OCI-LY7 (cell line): ENCODE data around the gene HES7. TPM values are rescaled to one million over a fixed set of nuclear protein-coding genes. Genes with fewer than 3 reads are reported as not detected.
A peak's percentile ranks its signal among the peaks of the same experiment; 100 is the strongest.

Experiments used
- BruUV-seq: library from RNA; stranded (reverse); fragments of 400-500 nt; replicated peaks from 2 replicates; lab custom pipeline; 2021; lab: Mats Ljungman, UMichigan
- CTCF ChIA-PET: fragments of 300-600 bp; sonication (Branson Sonifier 250); formaldehyde crosslinking; loops from one replicate; lab custom pipeline; 2022; ENCODE audit warnings: antibody characterized with exemption; ENCODE audit not compliant: unreplicated experiment; lab: Charles Lee
- POLR2A ChIA-PET: fragments of 300-600 bp; sonication (Branson Sonifier 250); formaldehyde crosslinking; loops from one replicate; lab custom pipeline; 2022; ENCODE audit warnings: antibody characterized with exemption; lab: Charles Lee
- DNase-seq: peaks from one replicate; pipeline ENCODE4 v3.0.0-alpha.2; 2015; ENCODE audit warnings: low spot score
- H2AFZ ChIP-seq: fragments of 200-600 bp; sonication (generic), shearing (Covaris generic); 2 replicates; pipeline ENCODE4 v1.6.1; 2014; ENCODE audit warnings: mild to moderate bottlenecking, antibody characterized with exemption, low read length, moderate library complexity
- H3K27ac ChIP-seq: fragments of 200-600 bp; sonication (generic); 2 replicates; pipeline ENCODE4 v1.5.1; 2014; ENCODE audit warnings: mixed run types, low read depth, mild to moderate bottlenecking, moderate library complexity, low read length, inconsistent platforms; ENCODE audit not compliant: poor library complexity, severe bottlenecking
- H3K36me3 ChIP-seq: fragments of 200-600 bp; sonication (generic); 2 replicates; pipeline ENCODE4 v1.6.1; 2014; ENCODE audit warnings: mild to moderate bottlenecking, antibody characterized with exemption, low read length, moderate library complexity, mixed read lengths; ENCODE audit not compliant: insufficient read depth
- H3K4me1 ChIP-seq: fragments of 200-600 bp; sonication (generic); 2 replicates; pipeline ENCODE4 v1.5.1; 2014; ENCODE audit warnings: mild to moderate bottlenecking, low read length; ENCODE audit not compliant: insufficient read depth, poor library complexity, severe bottlenecking
- H3K4me2 ChIP-seq: fragments of 200-600 bp; sonication (generic); 2 replicates; pipeline ENCODE4 v1.6.1; 2014; ENCODE audit warnings: mild to moderate bottlenecking, low read length
- H3K4me3 ChIP-seq: fragments of 200-600 bp; sonication (generic); 2 replicates; pipeline ENCODE4 v1.5.1; 2014; ENCODE audit warnings: mild to moderate bottlenecking, low read depth, low read length; ENCODE audit not compliant: poor library complexity, severe bottlenecking
- H3K79me2 ChIP-seq: fragments of 200-600 bp; sonication (generic); 2 replicates; pipeline ENCODE4 v1.6.1; 2016; ENCODE audit warnings: low read depth, mild to moderate bottlenecking, low read length, moderate library complexity, mixed read lengths; ENCODE audit not compliant: insufficient read depth
- H3K9me2 ChIP-seq: fragments of 200-600 bp; sonication (generic); 2 replicates; pipeline ENCODE4 v1.6.1; 2016; ENCODE audit warnings: mild to moderate bottlenecking, low read length, mixed read lengths; ENCODE audit not compliant: insufficient read depth
- H3K9me3 ChIP-seq: fragments of 200-600 bp; sonication (generic); 2 replicates; pipeline ENCODE4 v1.6.1; 2014; ENCODE audit warnings: mild to moderate bottlenecking, mixed run types, low read length, mixed read lengths
- H4K20me1 ChIP-seq: fragments of 200-600 bp; sonication (generic); 2 replicates; pipeline ENCODE4 v1.6.1; 2014; ENCODE audit warnings: mild to moderate bottlenecking, antibody characterized with exemption, low read length, moderate library complexity, mixed read lengths; ENCODE audit not compliant: insufficient read depth
- CTCF ChIP-seq: fragments of 200-600 bp; sonication (generic); conservative IDR thresholded peaks from 2 replicates; pipeline ENCODE4 v1.5.1; 2014; ENCODE audit warnings: mild to moderate bottlenecking, antibody characterized with exemption, low read length, moderate library complexity, mixed read lengths
- EZH2phosphoT487 ChIP-seq: fragments of 200-600 bp; sonication (generic); IDR thresholded peaks from 2 replicates; pipeline ENCODE4 v1.6.1; 2018; ENCODE audit warnings: low read depth, borderline replicate concordance, mild to moderate bottlenecking, mixed run types, antibody characterized with exemption, low read length, moderate library complexity, mixed read lengths
- intact Hi-C: fragments of 100-400 bp; cut with micrococcal nuclease; formaldehyde crosslinking; loops from one replicate; pipeline ENCODE4 v1.10.0; 2022; ENCODE audit not compliant: unreplicated experiment
- total RNA-seq, 2 experiments: library from RNA; depleted of rRNA in 1 of 2; stranded (reverse); fragments of >200 nt in 1 of 2; shearing (Covaris generic) in 1 of 2; gene quantifications; 2 replicates each; pipeline ENCODE4 v1.2.3, GENCODE V29; 2014 to 2022

The HES7 gene
- total RNA-seq, 2 experiments from 2014 or later = 0.44 to 5.8 TPM

- Histone ChIP-seq H3K27ac (no peak overlapping the region), H3K4me3 (peak overlapping the region; percentile 74), H2AFZ (no peak overlapping the region), H3K9me2 (no peaks in the 10 kb centered on the region), H3K4me1 (peaks cover 6% of the 10 kb centered on the region), H4K20me1 (no peaks in the 10 kb centered on the region), H3K4me2 (peak overlapping the region; percentile 79), H3K79me2 (no peaks in the 10 kb centered on the region), H3K9me3 (no peaks in the 10 kb centered on the region), H3K36me3 (0 out of 2 replicates have a peak, but pooled peaks cover 8% of the 10 kb centered on the region)
- TF ChIP-seq CTCF = no peak
- no peak for TF ChIP-seq EZH2phosphoT487
- POLR2A ChIA-PET = no interaction called here
- no peak for DNase-seq
- BruUV-seq = no TSS peak
- CTCF ChIA-PET = interaction anchor here (0.9 kb wide), 1 partner anchor 29 kb away, joined by 3 read pairs; no protein-coding TSS in a partner anchor
- intact Hi-C loops = no loop called here
Measured at GRCh38 chr17:8080799-8081219, 43.1 kb downstream of the HES7 start.

GRCh38 chr17:8080208-8080798, 43.6 kb downstream of the HES7 start:
- intact Hi-C loops = no loop called here
- DNase-seq = no peak
- no TSS peak for BruUV-seq

More at GRCh38 chr17:8080208-8080798, 43.6 kb downstream of the HES7 start:
- Histone ChIP-seq H2AFZ (no peak overlapping the region), H3K9me2 (no peaks in the 10 kb centered on the region), H4K20me1 (no peaks in the 10 kb centered on the region), H3K4me2 (peak overlapping the region; percentile 79), H3K4me1 (peaks cover 6% of the 10 kb centered on the region), H3K36me3 (0 out of 2 replicates have a peak, but pooled peaks cover 8% of the 10 kb centered on the region), H3K4me3 (peak overlapping the region; percentile 74), H3K9me3 (no peaks in the 10 kb centered on the region), H3K79me2 (no peaks in the 10 kb centered on the region), H3K27ac (no peak overlapping the region)
- POLR2A ChIA-PET = no interaction called here
- CTCF ChIA-PET = interaction anchor here (0.5 to 0.9 kb wide), 2 partner anchors 30 to 132 kb away, joined by 3 read pairs; no protein-coding TSS in a partner anchor
- no peak; the same call in 1 of the 2 replicates for TF ChIP-seq CTCF
- TF ChIP-seq EZH2phosphoT487 = no peak
